Progenitor cell of endocrine pancreas (in vitro differentiated cells): Measurements from ENCODE around the gene CPT1A. TPM values are rescaled to one million over a fixed set of nuclear protein-coding genes. Genes with fewer than 3 reads are reported as not detected.

Experiments
- DNase-seq: peaks from one replicate; pipeline ENCODE4 v3.0.0; 2021; ENCODE audit warnings: low spot score; ENCODE audit not compliant: unreplicated experiment
- H3K27ac Mint-ChIP-seq: 2 replicates; pipeline ENCODE4 v1.8.0; 2021; ENCODE audit warnings: mild to moderate bottlenecking, moderate library complexity, mixed read lengths
- H3K27me3 Mint-ChIP-seq: 2 replicates; pipeline ENCODE4 v1.8.0; 2021; ENCODE audit warnings: mixed read lengths
- H3K36me3 Mint-ChIP-seq: 2 replicates; pipeline ENCODE4 v1.8.0; 2022; ENCODE audit warnings: mixed read lengths; ENCODE audit not compliant: insufficient read depth
- H3K4me1 Mint-ChIP-seq: 2 replicates; pipeline ENCODE4 v1.8.0; 2021; ENCODE audit warnings: low read depth, mixed read lengths
- H3K4me3 Mint-ChIP-seq: 2 replicates; pipeline ENCODE4 v1.8.0; 2021; ENCODE audit warnings: low read depth, mild to moderate bottlenecking, moderate library complexity, mixed read lengths
- H3K9me3 Mint-ChIP-seq: 2 replicates; pipeline ENCODE4 v1.8.0; 2021; ENCODE audit warnings: low read depth, mixed read lengths
- CTCF ChIP-seq: fragments of 200-600 bp; sonication (generic); IDR thresholded peaks from one replicate; pipeline ENCODE4 v1.5.0; 2021; ENCODE audit warnings: antibody characterized with exemption, mild to moderate bottlenecking; ENCODE audit not compliant: unreplicated experiment
- total RNA-seq: library from RNA; stranded (reverse); gene quantifications from 2 replicates; pipeline ENCODE4 v1.2.1, GENCODE V29; 2021

CPT1A gene
- total RNA-seq, 1 donor from 2014 or later = 5.7 TPM

DNA sequence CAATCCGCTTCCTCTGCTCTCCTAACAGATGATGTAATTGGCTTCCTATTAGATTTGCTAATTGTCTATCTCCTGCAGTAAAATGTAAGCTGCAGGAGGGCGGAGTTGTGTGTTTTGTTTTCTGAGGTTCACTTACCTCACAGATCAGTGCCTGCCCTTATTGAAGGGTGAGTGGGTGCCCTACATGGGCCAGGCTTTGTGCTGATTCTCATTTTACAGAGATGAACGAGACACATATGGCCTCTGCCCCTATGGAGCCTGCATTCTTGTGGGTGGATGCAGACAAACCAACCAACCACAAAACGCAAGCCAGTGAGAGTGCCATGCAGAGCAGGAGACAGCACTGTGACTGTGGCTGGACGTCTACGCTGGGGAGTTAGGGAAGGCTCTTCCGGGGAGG lies 100.3 kb downstream of the CPT1A start:
- peaks cover 20% of the 10 kb centered on the region for H3K36me3 Mint-ChIP-seq
- TF ChIP-seq CTCF = no peak
- H3K27ac Mint-ChIP-seq = no peak overlapping the region
- H3K27me3 Mint-ChIP-seq = no peaks in the 10 kb centered on the region
- H3K9me3 Mint-ChIP-seq = no peaks in the 10 kb centered on the region
- H3K4me3 Mint-ChIP-seq = no peak overlapping the region
- no peak for DNase-seq
- no peaks in the 10 kb centered on the region for H3K4me1 Mint-ChIP-seq

DNA sequence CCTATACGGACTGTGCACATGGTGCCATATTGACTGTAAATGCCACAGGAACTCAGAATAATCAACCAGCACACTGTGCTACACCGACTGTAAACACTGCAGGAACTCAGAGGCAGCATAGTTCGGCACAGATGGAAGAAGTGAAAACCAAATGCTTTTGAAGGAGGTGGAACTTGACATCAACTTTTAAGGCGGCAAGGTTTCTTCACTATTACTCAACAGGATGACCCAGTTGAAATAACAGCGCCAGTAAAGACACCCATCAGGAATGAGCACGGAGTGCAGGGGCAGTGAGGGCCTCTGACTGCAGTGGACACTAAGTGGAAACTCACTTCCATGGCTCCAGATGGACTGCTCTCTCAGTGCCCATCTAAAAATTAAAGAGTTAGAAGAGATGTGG lies 106.1 kb downstream of the CPT1A start:
- Mint-ChIP-seq H3K36me3 (peaks cover 2% of the 10 kb centered on the region), H3K27me3 (no peaks in the 10 kb centered on the region), H3K4me3 (no peak overlapping the region), H3K27ac (no peak overlapping the region), H3K4me1 (no peaks in the 10 kb centered on the region), H3K9me3 (no peaks in the 10 kb centered on the region)
- TF ChIP-seq CTCF = no peak
- no peak for DNase-seq

DNA sequence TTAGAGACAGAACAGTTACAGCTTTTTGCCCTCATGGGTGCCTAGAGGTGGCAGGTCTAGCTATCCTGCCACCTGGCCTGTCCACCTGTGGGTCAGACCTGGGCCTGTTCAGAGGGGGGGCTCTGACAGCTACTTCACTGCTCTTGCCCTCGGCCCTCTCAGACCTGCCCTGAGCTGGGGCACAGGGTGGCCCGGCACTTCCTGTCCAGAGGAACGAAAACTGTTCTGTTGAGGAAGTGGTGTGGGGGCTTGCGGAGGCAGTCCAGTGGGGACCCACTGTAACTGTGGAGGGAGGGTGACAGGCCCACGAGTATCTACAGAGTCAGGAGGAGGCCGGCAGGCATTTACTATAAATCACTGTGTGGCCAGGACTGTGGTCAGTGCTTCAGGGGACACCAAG lies 106.6 kb downstream of the CPT1A start:
- H3K27ac Mint-ChIP-seq = no peak overlapping the region
- H3K4me1 Mint-ChIP-seq = no peaks in the 10 kb centered on the region
- TF ChIP-seq CTCF = no peak
- no peak for DNase-seq
- H3K4me3 Mint-ChIP-seq = no peak overlapping the region
- no peaks in the 10 kb centered on the region for H3K27me3 Mint-ChIP-seq
- H3K36me3 Mint-ChIP-seq = peaks cover 2% of the 10 kb centered on the region
- no peaks in the 10 kb centered on the region for H3K9me3 Mint-ChIP-seq

DNA sequence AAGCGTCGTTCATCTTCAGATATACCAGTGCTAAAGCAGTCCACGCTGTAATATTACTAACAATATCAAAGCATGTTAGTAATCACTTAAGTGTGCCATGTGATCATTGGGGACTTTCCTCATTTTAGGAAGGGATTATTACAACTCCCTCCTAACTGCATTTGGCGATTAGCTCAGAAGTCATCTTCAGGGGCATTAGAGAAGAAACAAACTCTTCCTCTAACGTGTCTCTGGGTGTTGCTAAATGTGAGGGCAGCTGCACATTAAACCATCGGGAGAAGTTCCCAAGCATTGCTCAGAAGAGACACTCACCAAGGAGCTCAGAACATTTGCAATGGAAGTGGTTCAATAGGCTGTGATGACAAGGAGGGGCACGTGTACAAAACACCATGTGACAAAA lies 107.6 kb downstream of the CPT1A start:
- Mint-ChIP-seq H3K36me3 (peaks cover 2% of the 10 kb centered on the region), H3K27ac (no peak overlapping the region), H3K9me3 (no peaks in the 10 kb centered on the region), H3K4me1 (no peaks in the 10 kb centered on the region), H3K27me3 (no peaks in the 10 kb centered on the region), H3K4me3 (no peak overlapping the region)
- DNase-seq = no peak
- no peak for TF ChIP-seq CTCF

GRCh38 chr11:68727783-68728182 lies 113.9 kb downstream of the CPT1A start:
- peaks cover 2% of the 10 kb centered on the region for H3K36me3 Mint-ChIP-seq
- DNase-seq = no peak
- no peaks in the 10 kb centered on the region for H3K4me1 Mint-ChIP-seq
- TF ChIP-seq CTCF = no peak
- H3K27me3 Mint-ChIP-seq = no peaks in the 10 kb centered on the region
- no peak overlapping the region for H3K4me3 Mint-ChIP-seq
- no peaks in the 10 kb centered on the region for H3K9me3 Mint-ChIP-seq
- H3K27ac Mint-ChIP-seq = no peak overlapping the region
